Measurements from ENCODE around the gene MINDY4B.

Gene MINDY4B

DNA sequence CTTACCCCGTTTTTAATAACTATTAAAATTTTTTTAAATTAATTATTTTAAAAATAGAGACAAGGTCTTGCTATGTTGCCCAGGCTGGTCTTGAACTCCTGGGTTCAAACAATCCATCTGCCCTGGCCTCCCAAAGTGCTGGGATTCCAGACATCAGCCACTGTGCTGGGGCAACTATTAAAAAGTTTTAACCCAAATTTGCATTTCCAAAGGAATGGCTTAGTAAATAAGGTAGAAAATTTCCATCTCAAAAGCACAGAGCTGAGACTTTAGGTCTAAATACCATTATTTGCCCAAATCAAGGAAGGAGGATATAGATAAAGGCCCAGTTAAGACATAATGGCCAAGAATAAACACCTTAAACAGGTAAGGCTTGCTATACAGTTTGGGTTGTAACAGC lies 56.4 kb downstream of the MINDY4B start:
- DNase-seq (ENCODE audit: low read depth, low spot score) = no peak
- no peaks in the 10 kb centered on the region for H3K27me3 ChIP-seq (ENCODE audit: insufficient read depth, insufficient read length)
- TF ChIP-seq YY1 (IDR thresholded peaks at IDR 0.05; ENCODE audit: insufficient read depth, insufficient read length) (no peak), SUZ12 (IDR thresholded peaks at IDR 0.05; ENCODE audit: extremely low read depth, insufficient read depth, insufficient read length) (no peak), ZNF274 (IDR thresholded peaks at IDR 0.05; ENCODE audit: low read depth, low read length) (no peak)

GRCh38 chr3:150847433-150847832 lies 57.8 kb downstream of the MINDY4B start:
- Histone ChIP-seq H3K27me3 (ENCODE audit: insufficient read depth, insufficient read length) (no peaks in the 10 kb centered on the region), H3K9ac (ENCODE audit: insufficient read length, low read depth) (no peak overlapping the region), H3K9me3 (ENCODE audit: insufficient read depth, low read length) (peaks cover 12% of the 10 kb centered on the region), H3K4me3 (ENCODE audit: insufficient read length, low read depth) (no peak overlapping the region), H3K36me3 (ENCODE audit: insufficient read depth, insufficient read length, low read length) (no peaks in the 10 kb centered on the region), H3K4me1 (ENCODE audit: insufficient read depth, insufficient read length) (no peaks in the 10 kb centered on the region)
- no peak for DNase-seq (ENCODE audit: low read depth, low spot score)
- TF ChIP-seq SUZ12 (IDR thresholded peaks at IDR 0.05; ENCODE audit: extremely low read depth, insufficient read depth, insufficient read length) (no peak), YY1 (IDR thresholded peaks at IDR 0.05; ENCODE audit: insufficient read depth, insufficient read length) (no peak), ZNF274 (IDR thresholded peaks at IDR 0.05; ENCODE audit: low read depth, low read length) (no peak)

More for the DNA sequence above, 56.4 kb downstream of the MINDY4B start:
- Histone ChIP-seq H3K4me3 (ENCODE audit: insufficient read length, low read depth) (no peak overlapping the region), H3K36me3 (ENCODE audit: insufficient read depth, insufficient read length, low read length) (no peaks in the 10 kb centered on the region), H3K9ac (ENCODE audit: insufficient read length, low read depth) (no peak overlapping the region), H3K9me3 (ENCODE audit: insufficient read depth, low read length) (peaks cover 12% of the 10 kb centered on the region), H3K4me1 (ENCODE audit: insufficient read depth, insufficient read length) (no peaks in the 10 kb centered on the region)

DNA sequence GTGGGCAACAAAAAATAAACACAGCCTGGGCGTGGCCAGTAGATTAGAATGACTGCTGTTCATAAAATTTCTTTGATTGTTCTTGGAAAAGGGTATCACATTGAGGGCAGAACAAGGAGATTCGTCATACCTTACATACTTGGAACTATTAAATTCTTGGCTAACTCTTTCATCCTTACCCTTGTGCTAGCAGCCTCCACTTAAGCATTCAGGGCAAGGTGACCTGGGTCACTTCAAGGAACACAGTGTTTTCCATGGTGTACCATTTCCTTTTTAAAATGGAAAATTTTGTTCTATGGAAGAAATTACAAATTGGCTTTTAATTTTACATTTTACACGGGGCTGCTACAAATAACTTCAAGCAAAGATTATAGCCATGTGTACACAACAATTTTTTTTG lies 60.8 kb downstream of the MINDY4B start:
- no peak overlapping the region for H3K9ac ChIP-seq (ENCODE audit: insufficient read length, low read depth)
- no peak overlapping the region for H3K4me3 ChIP-seq (ENCODE audit: insufficient read length, low read depth)
- no peak for TF ChIP-seq SUZ12 (IDR thresholded peaks at IDR 0.05; ENCODE audit: extremely low read depth, insufficient read depth, insufficient read length)
- TF ChIP-seq YY1 (IDR thresholded peaks at IDR 0.05; ENCODE audit: insufficient read depth, insufficient read length) = no peak
- TF ChIP-seq ZNF274 (IDR thresholded peaks at IDR 0.05; ENCODE audit: low read depth, low read length) = no peak
- no peaks in the 10 kb centered on the region for H3K9me3 ChIP-seq (ENCODE audit: insufficient read depth, low read length)
- no peaks in the 10 kb centered on the region for H3K36me3 ChIP-seq (ENCODE audit: insufficient read depth, insufficient read length, low read length)
- no peak for DNase-seq (ENCODE audit: low read depth, low spot score)
- H3K27me3 ChIP-seq (ENCODE audit: insufficient read depth, insufficient read length) = no peaks in the 10 kb centered on the region
- H3K4me1 ChIP-seq (ENCODE audit: insufficient read depth, insufficient read length) = peaks cover 3% of the 10 kb centered on the region

DNA sequence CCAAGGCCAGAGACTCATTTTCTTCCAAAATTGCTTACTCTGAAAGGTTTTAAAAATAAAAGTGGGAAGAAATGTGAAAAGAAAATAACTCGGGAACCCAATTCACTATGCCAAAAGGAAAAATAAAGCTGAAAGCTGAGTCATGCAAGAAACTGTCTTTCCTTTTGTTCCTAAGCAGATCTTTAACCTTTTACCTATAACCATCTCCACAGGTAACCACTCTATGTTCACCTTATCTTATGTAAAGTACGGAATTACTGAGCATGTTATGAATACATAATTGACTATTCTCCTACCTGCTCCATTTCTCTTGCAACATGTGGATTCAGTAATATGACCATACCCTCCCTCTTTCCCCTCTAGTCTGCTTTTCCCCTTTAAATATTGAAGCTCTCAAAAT lies 62.0 kb downstream of the MINDY4B start:
- peaks cover 3% of the 10 kb centered on the region for H3K4me1 ChIP-seq (ENCODE audit: insufficient read depth, insufficient read length)
- no peak overlapping the region for H3K9ac ChIP-seq (ENCODE audit: insufficient read length, low read depth)
- TF ChIP-seq YY1 (IDR thresholded peaks at IDR 0.05; ENCODE audit: insufficient read depth, insufficient read length) = no peak
- no peak for TF ChIP-seq ZNF274 (IDR thresholded peaks at IDR 0.05; ENCODE audit: low read depth, low read length)
- no peak for TF ChIP-seq SUZ12 (IDR thresholded peaks at IDR 0.05; ENCODE audit: extremely low read depth, insufficient read depth, insufficient read length)
- H3K4me3 ChIP-seq (ENCODE audit: insufficient read length, low read depth) = no peak overlapping the region
- H3K9me3 ChIP-seq (ENCODE audit: insufficient read depth, low read length) = no peaks in the 10 kb centered on the region
- no peaks in the 10 kb centered on the region for H3K27me3 ChIP-seq (ENCODE audit: insufficient read depth, insufficient read length)
- no peak for DNase-seq (ENCODE audit: low read depth, low spot score)
- H3K36me3 ChIP-seq (ENCODE audit: insufficient read depth, insufficient read length, low read length) = no peaks in the 10 kb centered on the region

DNA sequence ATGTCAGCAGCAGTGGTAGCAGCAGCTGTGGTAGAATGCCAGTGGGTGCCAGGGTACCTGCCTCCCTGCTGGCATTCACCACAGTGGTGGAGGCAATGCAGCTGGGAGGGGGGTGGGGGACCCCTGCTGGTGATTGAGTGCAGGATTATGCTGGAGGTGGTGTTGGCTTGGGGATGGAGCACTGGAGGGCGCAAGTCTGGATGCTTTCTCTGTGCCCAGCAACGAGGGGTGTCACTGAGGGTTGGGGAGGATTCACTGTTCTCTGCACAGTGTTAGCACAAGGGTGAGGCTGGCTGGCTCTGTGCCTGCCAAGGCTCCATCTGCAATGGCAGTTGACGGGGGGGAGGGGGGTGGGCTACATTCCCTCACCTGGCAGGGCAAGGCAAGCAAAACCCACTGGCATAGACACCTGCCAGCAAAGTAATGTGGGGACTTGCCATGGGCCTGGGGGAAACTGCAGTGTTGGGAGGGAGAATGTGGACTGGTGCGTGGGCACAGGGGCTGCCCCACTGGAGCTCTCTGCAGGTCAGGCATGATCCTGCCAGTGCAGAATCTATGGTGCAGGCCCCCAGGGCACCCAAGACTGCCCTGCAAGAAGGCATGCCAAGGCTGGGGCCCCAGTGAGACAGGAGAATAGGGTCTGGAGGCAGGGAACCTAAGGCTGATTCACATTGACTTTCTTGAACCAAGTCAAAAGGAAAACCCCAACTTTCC lies 64.3 kb downstream of the MINDY4B start:
- Histone ChIP-seq H3K27me3 (ENCODE audit: insufficient read depth, insufficient read length) (no peaks in the 10 kb centered on the region), H3K9me3 (ENCODE audit: insufficient read depth, low read length) (no peaks in the 10 kb centered on the region), H3K9ac (ENCODE audit: insufficient read length, low read depth) (no peak overlapping the region), H3K4me3 (ENCODE audit: insufficient read length, low read depth) (no peak overlapping the region), H3K4me1 (ENCODE audit: insufficient read depth, insufficient read length) (peaks cover 3% of the 10 kb centered on the region), H3K36me3 (ENCODE audit: insufficient read depth, insufficient read length, low read length) (no peaks in the 10 kb centered on the region)
- no peak for DNase-seq (ENCODE audit: low read depth, low spot score)
- TF ChIP-seq SUZ12 (IDR thresholded peaks at IDR 0.05; ENCODE audit: extremely low read depth, insufficient read depth, insufficient read length) = no peak
- no peak for TF ChIP-seq ZNF274 (IDR thresholded peaks at IDR 0.05; ENCODE audit: low read depth, low read length)
- TF ChIP-seq YY1 (IDR thresholded peaks at IDR 0.05; ENCODE audit: insufficient read depth, insufficient read length) = no peak

GRCh38 chr3:150830745-150831144 lies 74.5 kb downstream of the MINDY4B start:
- no peaks in the 10 kb centered on the region for H3K36me3 ChIP-seq (ENCODE audit: insufficient read depth, insufficient read length, low read length)
- no peaks in the 10 kb centered on the region for H3K9me3 ChIP-seq (ENCODE audit: insufficient read depth, low read length)
- H3K4me3 ChIP-seq (ENCODE audit: insufficient read length, low read depth) = no peak overlapping the region
- no peak for TF ChIP-seq ZNF274 (IDR thresholded peaks at IDR 0.05; ENCODE audit: low read depth, low read length)
- H3K9ac ChIP-seq (ENCODE audit: insufficient read length, low read depth) = no peak overlapping the region
- no peaks in the 10 kb centered on the region for H3K27me3 ChIP-seq (ENCODE audit: insufficient read depth, insufficient read length)
- no peaks in the 10 kb centered on the region for H3K4me1 ChIP-seq (ENCODE audit: insufficient read depth, insufficient read length)
- no peak for DNase-seq (ENCODE audit: low read depth, low spot score)

GRCh38 chr3:150830094-150830681 lies 75.1 kb downstream of the MINDY4B start:
- no peak overlapping the region for H3K4me3 ChIP-seq (ENCODE audit: insufficient read length, low read depth)
- DNase-seq (ENCODE audit: low read depth, low spot score) = no peak

More at GRCh38 chr3:150830094-150830681, 75.1 kb downstream of the MINDY4B start:
- Histone ChIP-seq H3K36me3 (ENCODE audit: insufficient read depth, insufficient read length, low read length) (no peaks in the 10 kb centered on the region), H3K27me3 (ENCODE audit: insufficient read depth, insufficient read length) (no peaks in the 10 kb centered on the region), H3K4me1 (ENCODE audit: insufficient read depth, insufficient read length) (no peaks in the 10 kb centered on the region), H3K9me3 (ENCODE audit: insufficient read depth, low read length) (no peaks in the 10 kb centered on the region), H3K9ac (ENCODE audit: insufficient read length, low read depth) (no peak overlapping the region)
- TF ChIP-seq SUZ12 (IDR thresholded peaks at IDR 0.05; ENCODE audit: extremely low read depth, insufficient read depth, insufficient read length) (no peak), YY1 (IDR thresholded peaks at IDR 0.05; ENCODE audit: insufficient read depth, insufficient read length) (no peak), ZNF274 (IDR thresholded peaks at IDR 0.05; ENCODE audit: low read depth, low read length) (no peak)

Measured in NT2/D1 (cell line).